ENCODE measurements around the gene NLRP14. TPM values are rescaled to one million over a fixed set of nuclear protein-coding genes. Genes with fewer than 3 reads are reported as not detected.

NLRP14 gene
- total and polyA plus RNA-seq, 9 of the 15 experiments (the other 6 are each of a cell fraction or from before 2014, with no cell fraction given) = 0.27 to 1.2 (median 0.54) TPM

DNA sequence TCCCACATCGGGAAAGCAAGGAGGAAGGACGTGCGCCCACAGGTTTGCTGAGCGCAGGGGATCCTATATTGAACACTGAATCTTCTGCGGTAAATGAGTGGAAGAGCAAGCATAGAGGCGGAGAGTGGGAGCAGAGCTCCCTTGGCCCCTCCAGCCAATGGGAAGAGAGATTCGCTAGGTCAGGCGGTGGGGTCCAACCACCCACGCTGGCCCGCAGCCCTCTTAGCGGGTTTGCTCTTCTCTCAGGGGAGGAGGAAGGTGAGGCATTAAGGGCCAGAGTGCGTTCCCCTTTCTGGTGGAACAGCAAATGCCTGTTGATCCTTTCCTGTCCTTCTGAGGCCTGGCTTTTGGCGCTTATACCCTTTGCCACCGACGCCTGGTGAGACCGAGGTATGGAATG, 10.6 kb downstream of the NLRP14 start (continued):
- TF ChIP-seq ZNF766 (CRISPR knock-in tag; conservative IDR thresholded peaks at IDR 0.05) = no peak
- no peak for TF ChIP-seq ETV6 (IDR thresholded peaks at IDR 0.05; ENCODE audit: borderline replicate concordance in 1 of 2, low read depth in 2 of 2, low read length in 1 of 2)
- TF ChIP-seq ETV6 (CRISPR knock-in tag; IDR thresholded peaks at IDR 0.05; ENCODE audit: borderline replicate concordance) = no peak

GRCh38 chr11:7031471-7031871, 11.2 kb downstream of the NLRP14 start:
- no peak overlapping the region for H3K27ac ChIP-seq (ENCODE audit: extremely low read depth, low read depth, low read length)
- intact Hi-C loops (cut with micrococcal nuclease) = no loop called here
- H2AFZ ChIP-seq (ENCODE audit: low read depth, low read length) = no peak overlapping the region
- no peak overlapping the region for H3K9ac ChIP-seq (ENCODE audit: insufficient read depth in 1 of 2, low read depth in 2 of 2, low read length in 2 of 2)
- no peaks in the 10 kb centered on the region for H3K9me3 ChIP-seq (replicated peaks; ENCODE audit: control insufficient read depth, insufficient read depth, low read depth, low read length)
- in situ Hi-C loops (cut with MboI) = no loop called here
- no peaks in the 10 kb centered on the region for H3K36me3 ChIP-seq (ENCODE audit: control insufficient read depth, insufficient read depth, low read length)
- H3K4me3 ChIP-seq = no peak overlapping the region
- H3K4me2 ChIP-seq (ENCODE audit: insufficient read depth, low read length) = peak overlapping the region; percentile 32; the same call in 1 of the 2 replicates
- ATAC-seq = no peak; the same call in 2 of the 3 replicates
- WGBS (ENCODE audit: insufficient coverage, low coverage, missing lambda C conversion rate) = 13% methylated on average over 11 of the region's 11 CpGs
- no peaks in the 10 kb centered on the region for H4K20me1 ChIP-seq (replicated peaks; ENCODE audit: control insufficient read depth, insufficient read depth, low read length)
- ChIA-PET POLR2A (interaction anchor here (1.1 kb wide), 1 partner anchor 15 kb away, joined by 3 read pairs; no protein-coding TSS in a partner anchor), CTCF (ENCODE audit: low intra/inter-chr PET ratio) (no interaction called here)
- no TSS peak for BruUV-seq (replicated peaks)
- H3K9me1 ChIP-seq (ENCODE audit: control insufficient read depth, insufficient read depth, low read length) = no peaks in the 10 kb centered on the region
- H3K27me3 ChIP-seq (ENCODE audit: control insufficient read depth in 2 of 2, insufficient read depth in 2 of 2, low read length in 2 of 2) = peaks cover 6 to 12% of the 10 kb centered on the region in 2 experiments; a peak in 4 of 5 replicates
- no peaks in the 10 kb centered on the region for H3K4me1 ChIP-seq (replicated peaks in 1 of 2; ENCODE audit: control insufficient read depth in 2 of 2, insufficient read depth in 2 of 2, low read length in 2 of 2)
- no peak for FAIRE-seq
- no peak for DNase-seq (ENCODE audit: extremely low read depth in 1 of 4, low spot score in 3 of 4)
- H3K79me2 ChIP-seq (ENCODE audit: control insufficient read depth, insufficient read depth, low read length) = no peaks in the 10 kb centered on the region
- no peak for TF ChIP-seq NCOA2 (IDR thresholded peaks at IDR 0.05; ENCODE audit: partially characterized antibody in 2 of 2)
- no peak for TF ChIP-seq ZNF384 (IDR thresholded peaks at IDR 0.05; ENCODE audit: low read depth, low read length)
- TF ChIP-seq, protein P1, sequence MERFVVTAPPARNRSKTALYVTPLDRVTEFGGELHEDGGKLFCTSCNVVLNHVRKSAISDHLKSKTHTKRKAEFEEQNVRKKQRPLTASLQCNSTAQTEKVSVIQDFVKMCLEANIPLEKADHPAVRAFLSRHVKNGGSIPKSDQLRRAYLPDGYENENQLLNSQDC (CRISPR knock-in tag; IDR thresholded peaks at IDR 0.05) = no peak
- TF ChIP-seq CHCHD3 (CRISPR knock-in tag; IDR thresholded peaks at IDR 0.05) = no peak
- TF ChIP-seq RBBP5 (IDR thresholded peaks at IDR 0.05; ENCODE audit: borderline replicate concordance, insufficient read depth, low read length, poor library complexity, severe bottlenecking) = no peak
- TF ChIP-seq, protein P2, sequence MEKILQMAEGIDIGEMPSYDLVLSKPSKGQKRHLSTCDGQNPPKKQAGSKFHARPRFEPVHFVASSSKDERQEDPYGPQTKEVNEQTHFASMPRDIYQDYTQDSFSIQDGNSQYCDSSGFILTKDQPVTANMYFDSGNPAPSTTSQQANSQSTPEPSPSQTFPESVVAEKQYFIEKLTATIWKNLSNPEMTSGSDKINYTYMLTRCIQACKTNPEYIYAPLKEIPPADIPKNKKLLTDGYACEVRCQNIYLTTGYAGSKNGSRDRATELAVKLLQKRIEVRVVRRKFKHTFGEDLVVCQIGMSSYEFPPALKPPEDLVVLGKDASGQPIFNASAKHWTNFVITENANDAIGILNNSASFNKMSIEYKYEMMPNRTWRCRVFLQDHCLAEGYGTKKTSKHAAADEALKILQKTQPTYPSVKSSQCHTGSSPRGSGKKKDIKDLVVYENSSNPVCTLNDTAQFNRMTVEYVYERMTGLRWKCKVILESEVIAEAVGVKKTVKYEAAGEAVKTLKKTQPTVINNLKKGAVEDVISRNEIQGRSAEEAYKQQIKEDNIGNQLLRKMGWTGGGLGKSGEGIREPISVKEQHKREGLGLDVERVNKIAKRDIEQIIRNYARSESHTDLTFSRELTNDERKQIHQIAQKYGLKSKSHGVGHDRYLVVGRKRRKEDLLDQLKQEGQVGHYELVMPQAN (IDR thresholded peaks at IDR 0.05; ENCODE audit: borderline replicate concordance) = no peak
- TF ChIP-seq ZNF778 (CRISPR knock-in tag; IDR thresholded peaks at IDR 0.05) = no peak
- TF ChIP-seq ZFX (CRISPR knock-in tag; IDR thresholded peaks at IDR 0.05) = no peak
- TF ChIP-seq, protein P3, sequence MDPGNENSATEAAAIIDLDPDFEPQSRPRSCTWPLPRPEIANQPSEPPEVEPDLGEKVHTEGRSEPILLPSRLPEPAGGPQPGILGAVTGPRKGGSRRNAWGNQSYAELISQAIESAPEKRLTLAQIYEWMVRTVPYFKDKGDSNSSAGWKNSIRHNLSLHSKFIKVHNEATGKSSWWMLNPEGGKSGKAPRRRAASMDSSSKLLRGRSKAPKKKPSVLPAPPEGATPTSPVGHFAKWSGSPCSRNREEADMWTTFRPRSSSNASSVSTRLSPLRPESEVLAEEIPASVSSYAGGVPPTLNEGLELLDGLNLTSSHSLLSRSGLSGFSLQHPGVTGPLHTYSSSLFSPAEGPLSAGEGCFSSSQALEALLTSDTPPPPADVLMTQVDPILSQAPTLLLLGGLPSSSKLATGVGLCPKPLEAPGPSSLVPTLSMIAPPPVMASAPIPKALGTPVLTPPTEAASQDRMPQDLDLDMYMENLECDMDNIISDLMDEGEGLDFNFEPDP (CRISPR knock-in tag; IDR thresholded peaks at IDR 0.05) = no peak
- TF ChIP-seq ARID2 (IDR thresholded peaks at IDR 0.05) = no peak
- no peak for TF ChIP-seq CBFA2T3 (IDR thresholded peaks at IDR 0.05)

Measured in K562 (cell line).